WTC11 (cell line): ENCODE data around the gene ATF3. TPM values are rescaled to one million over a fixed set of nuclear protein-coding genes. Genes with fewer than 3 reads are reported as not detected.

Source experiments
- AFF4 ChIP-seq: sonication (generic); formaldehyde crosslinking; IDR thresholded peaks from 2 replicates; pipeline ENCODE4 v1.8.1; 2023; ENCODE audit warnings: mild to moderate bottlenecking, missing genetic modification reagents, borderline replicate concordance
- CBFB ChIP-seq: sonication (generic); formaldehyde crosslinking; IDR thresholded peaks from 2 replicates; pipeline ENCODE4 v1.8.1; 2022; ENCODE audit warnings: mild to moderate bottlenecking, low read depth, missing genetic modification reagents
- E2F1 ChIP-seq: sonication (generic); formaldehyde crosslinking; IDR thresholded peaks from 2 replicates; pipeline ENCODE4 v1.8.0; 2022; ENCODE audit warnings: mild to moderate bottlenecking, missing genetic modification reagents
- FOXJ3 ChIP-seq: sonication (generic); formaldehyde crosslinking; IDR thresholded peaks from 2 replicates; pipeline ENCODE4 v1.9.0; 2021; ENCODE audit warnings: missing genetic modification reagents, mild to moderate bottlenecking, borderline replicate concordance
- GABPB1 ChIP-seq: sonication (generic); formaldehyde crosslinking; IDR thresholded peaks from 2 replicates; pipeline ENCODE4 v1.8.1; 2023; ENCODE audit warnings: mild to moderate bottlenecking, missing genetic modification reagents
- GRHL2 ChIP-seq: fragments of 250-450 bp; sonication (Bioruptor Pico); IDR thresholded peaks from 2 replicates; pipeline ENCODE4 v1.8.0; 2022; ENCODE audit warnings: mild to moderate bottlenecking, moderate library complexity; ENCODE audit not compliant: insufficient replicate concordance, severe bottlenecking
- IRF2 ChIP-seq: sonication (generic); formaldehyde crosslinking; IDR thresholded peaks from 2 replicates; pipeline ENCODE4 v1.8.0; 2022; ENCODE audit warnings: low read depth, missing genetic modification reagents, borderline replicate concordance
- KAT7 ChIP-seq: sonication (generic); formaldehyde crosslinking; IDR thresholded peaks from 2 replicates; pipeline ENCODE4 v1.8.1; 2023; ENCODE audit warnings: missing genetic modification reagents, mild to moderate bottlenecking, borderline replicate concordance
- NR1H2 ChIP-seq: sonication (generic); formaldehyde crosslinking; IDR thresholded peaks from 2 replicates; pipeline ENCODE4 v1.9.0; 2021; ENCODE audit warnings: mild to moderate bottlenecking, moderate library complexity, missing genetic modification reagents
- USF2 ChIP-seq: sonication (generic); formaldehyde crosslinking; IDR thresholded peaks from 2 replicates; pipeline ENCODE4 v1.8.1; 2023; ENCODE audit warnings: mild to moderate bottlenecking, missing genetic modification reagents, moderate library complexity
- ZMAT4 ChIP-seq: fragments of 250-450 bp; sonication (Bioruptor Pico); IDR thresholded peaks from 2 replicates; pipeline ENCODE4 v1.9.0; 2021; ENCODE audit warnings: mild to moderate bottlenecking
- ZNF263 ChIP-seq: sonication (generic); formaldehyde crosslinking; IDR thresholded peaks from 2 replicates; pipeline ENCODE4 v1.8.1; 2022; ENCODE audit warnings: low read depth, mild to moderate bottlenecking, moderate library complexity, missing genetic modification reagents
- ZNF416 ChIP-seq: fragments of 250-450 bp; sonication (Bioruptor Pico); IDR thresholded peaks from 2 replicates; pipeline ENCODE4 v1.9.0; 2021; ENCODE audit warnings: mild to moderate bottlenecking, inconsistent platforms
- ZNF423 ChIP-seq: fragments of 250-450 bp; sonication (Bioruptor Pico); IDR thresholded peaks from 2 replicates; pipeline ENCODE4 v2.1.2; 2022; ENCODE audit warnings: mild to moderate bottlenecking, moderate library complexity
- ZNF425 ChIP-seq: fragments of 250-450 bp; sonication (Bioruptor Pico); conservative IDR thresholded peaks from 2 replicates; pipeline ENCODE4 v1.9.0; 2021; ENCODE audit warnings: mild to moderate bottlenecking
- total RNA-seq: library from RNA; stranded (reverse); gene quantifications from 3 replicates; pipeline ENCODE4 v1.2.3, GENCODE V29; 2021
- TF ChIP-seq, protein P1 (sequence below): fragments of 250-450 bp; sonication (Bioruptor Pico); IDR thresholded peaks from 2 replicates; pipeline ENCODE4 v2.1.2; 2022; ENCODE audit warnings: mild to moderate bottlenecking, moderate library complexity
- TF ChIP-seq, protein P2 (sequence below): sonication (generic); formaldehyde crosslinking; conservative IDR thresholded peaks from 2 replicates; pipeline ENCODE4 v1.8.1; 2023; ENCODE audit warnings: mild to moderate bottlenecking, low read depth, missing genetic modification reagents, moderate library complexity
- TF ChIP-seq, protein P3 (sequence below): sonication (generic); formaldehyde crosslinking; IDR thresholded peaks from 2 replicates; pipeline ENCODE4 v1.8.1; 2022; ENCODE audit warnings: mild to moderate bottlenecking, missing genetic modification reagents, moderate library complexity, borderline replicate concordance
- TF ChIP-seq, protein P4 (sequence below): sonication (generic); formaldehyde crosslinking; IDR thresholded peaks from 2 replicates; pipeline ENCODE4 v1.8.1; 2023; ENCODE audit warnings: mild to moderate bottlenecking, missing genetic modification reagents

The ATF3 gene
- total RNA-seq, 1 experiment from 2014 or later = 19.4 TPM

- TF ChIP-seq, protein P1, sequence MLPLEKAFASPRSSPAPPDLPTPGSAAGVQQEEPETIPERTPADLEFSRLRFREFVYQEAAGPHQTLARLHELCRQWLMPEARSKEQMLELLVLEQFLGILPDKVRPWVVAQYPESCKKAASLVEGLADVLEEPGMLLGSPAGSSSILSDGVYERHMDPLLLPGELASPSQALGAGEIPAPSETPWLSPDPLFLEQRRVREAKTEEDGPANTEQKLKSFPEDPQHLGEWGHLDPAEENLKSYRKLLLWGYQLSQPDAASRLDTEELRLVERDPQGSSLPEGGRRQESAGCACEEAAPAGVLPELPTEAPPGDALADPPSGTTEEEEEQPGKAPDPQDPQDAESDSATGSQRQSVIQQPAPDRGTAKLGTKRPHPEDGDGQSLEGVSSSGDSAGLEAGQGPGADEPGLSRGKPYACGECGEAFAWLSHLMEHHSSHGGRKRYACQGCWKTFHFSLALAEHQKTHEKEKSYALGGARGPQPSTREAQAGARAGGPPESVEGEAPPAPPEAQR (CRISPR knock-in tag) = no peak
- TF ChIP-seq FOXJ3 (no peak), AFF4 (CRISPR knock-in tag) (0 out of 2 replicates have a peak, but pooled peaks have one; percentile 37), ZNF263 (CRISPR knock-in tag) (no peak), CBFB (CRISPR knock-in tag) (no peak), KAT7 (CRISPR knock-in tag) (no peak), GRHL2 (no peak), ZNF423 (CRISPR knock-in tag) (no peak), GABPB1 (CRISPR knock-in tag) (peak; percentile 99), E2F1 (CRISPR knock-in tag) (0 out of 2 replicates have a peak, but pooled peaks have one; percentile 5), USF2 (CRISPR knock-in tag) (no peak), IRF2 (CRISPR knock-in tag) (no peak), ZMAT4 (CRISPR knock-in tag) (no peak), ZNF416 (CRISPR knock-in tag) (peak; percentile 66; the same call in 1 of the 2 replicates), ZNF425 (CRISPR knock-in tag) (no peak), NR1H2 (CRISPR knock-in tag) (no peak)
- TF ChIP-seq, protein P2, sequence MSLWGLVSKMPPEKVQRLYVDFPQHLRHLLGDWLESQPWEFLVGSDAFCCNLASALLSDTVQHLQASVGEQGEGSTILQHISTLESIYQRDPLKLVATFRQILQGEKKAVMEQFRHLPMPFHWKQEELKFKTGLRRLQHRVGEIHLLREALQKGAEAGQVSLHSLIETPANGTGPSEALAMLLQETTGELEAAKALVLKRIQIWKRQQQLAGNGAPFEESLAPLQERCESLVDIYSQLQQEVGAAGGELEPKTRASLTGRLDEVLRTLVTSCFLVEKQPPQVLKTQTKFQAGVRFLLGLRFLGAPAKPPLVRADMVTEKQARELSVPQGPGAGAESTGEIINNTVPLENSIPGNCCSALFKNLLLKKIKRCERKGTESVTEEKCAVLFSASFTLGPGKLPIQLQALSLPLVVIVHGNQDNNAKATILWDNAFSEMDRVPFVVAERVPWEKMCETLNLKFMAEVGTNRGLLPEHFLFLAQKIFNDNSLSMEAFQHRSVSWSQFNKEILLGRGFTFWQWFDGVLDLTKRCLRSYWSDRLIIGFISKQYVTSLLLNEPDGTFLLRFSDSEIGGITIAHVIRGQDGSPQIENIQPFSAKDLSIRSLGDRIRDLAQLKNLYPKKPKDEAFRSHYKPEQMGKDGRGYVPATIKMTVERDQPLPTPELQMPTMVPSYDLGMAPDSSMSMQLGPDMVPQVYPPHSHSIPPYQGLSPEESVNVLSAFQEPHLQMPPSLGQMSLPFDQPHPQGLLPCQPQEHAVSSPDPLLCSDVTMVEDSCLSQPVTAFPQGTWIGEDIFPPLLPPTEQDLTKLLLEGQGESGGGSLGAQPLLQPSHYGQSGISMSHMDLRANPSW (CRISPR knock-in tag) = no peak
- TF ChIP-seq, protein P3, sequence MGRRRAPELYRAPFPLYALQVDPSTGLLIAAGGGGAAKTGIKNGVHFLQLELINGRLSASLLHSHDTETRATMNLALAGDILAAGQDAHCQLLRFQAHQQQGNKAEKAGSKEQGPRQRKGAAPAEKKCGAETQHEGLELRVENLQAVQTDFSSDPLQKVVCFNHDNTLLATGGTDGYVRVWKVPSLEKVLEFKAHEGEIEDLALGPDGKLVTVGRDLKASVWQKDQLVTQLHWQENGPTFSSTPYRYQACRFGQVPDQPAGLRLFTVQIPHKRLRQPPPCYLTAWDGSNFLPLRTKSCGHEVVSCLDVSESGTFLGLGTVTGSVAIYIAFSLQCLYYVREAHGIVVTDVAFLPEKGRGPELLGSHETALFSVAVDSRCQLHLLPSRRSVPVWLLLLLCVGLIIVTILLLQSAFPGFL = no peak
- TF ChIP-seq, protein P4, sequence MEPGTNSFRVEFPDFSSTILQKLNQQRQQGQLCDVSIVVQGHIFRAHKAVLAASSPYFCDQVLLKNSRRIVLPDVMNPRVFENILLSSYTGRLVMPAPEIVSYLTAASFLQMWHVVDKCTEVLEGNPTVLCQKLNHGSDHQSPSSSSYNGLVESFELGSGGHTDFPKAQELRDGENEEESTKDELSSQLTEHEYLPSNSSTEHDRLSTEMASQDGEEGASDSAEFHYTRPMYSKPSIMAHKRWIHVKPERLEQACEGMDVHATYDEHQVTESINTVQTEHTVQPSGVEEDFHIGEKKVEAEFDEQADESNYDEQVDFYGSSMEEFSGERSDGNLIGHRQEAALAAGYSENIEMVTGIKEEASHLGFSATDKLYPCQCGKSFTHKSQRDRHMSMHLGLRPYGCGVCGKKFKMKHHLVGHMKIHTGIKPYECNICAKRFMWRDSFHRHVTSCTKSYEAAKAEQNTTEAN (CRISPR knock-in tag) = 0 out of 2 replicates have a peak, but pooled peaks have one; percentile 6
Measured at GRCh38 chr1:212608392-212608958, at the start of gene ATF3 (continued).
